Skeletal muscle cell (primary cell): ENCODE results near the gene AARSD1.
"Not testable (repeated sequence)": the region's sequence is repeated elsewhere in the genome, so short reads cannot be mapped to it uniquely, and the experiment has no call there.

Source experiments
- DNase-seq: peaks from one replicate; pipeline ENCODE4 v3.0.0-alpha.2; 2010; ENCODE audit warnings: low read depth
- H3K4me3 ChIP-seq: 2 replicates; pipeline ENCODE4 v1.5.1; 2011; ENCODE audit warnings: low read depth, mild to moderate bottlenecking, control low read depth, low read length, moderate library complexity

AARSD1 gene

DNA sequence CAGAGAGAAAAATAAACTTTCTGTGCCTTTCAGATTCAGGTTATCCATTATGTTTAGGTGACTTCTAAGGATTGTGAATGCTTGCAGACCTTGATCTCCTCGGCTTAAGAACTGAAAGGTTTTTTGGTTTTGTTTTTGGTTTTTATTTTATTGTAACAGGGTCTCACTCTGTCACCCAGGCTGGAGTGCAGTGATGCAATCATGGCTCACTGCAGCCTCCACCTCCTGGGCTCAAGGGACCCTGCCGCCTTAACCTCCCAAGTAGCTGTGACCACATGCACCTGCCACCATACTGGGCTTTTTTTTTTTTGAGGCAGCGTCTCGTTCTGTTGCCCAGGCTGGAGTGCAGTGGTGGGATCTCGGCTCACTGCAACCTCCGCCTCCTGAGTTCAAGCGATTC, 40.8 kb downstream of the AARSD1 start:
- not testable (repeated sequence) for DNase-seq

DNA sequence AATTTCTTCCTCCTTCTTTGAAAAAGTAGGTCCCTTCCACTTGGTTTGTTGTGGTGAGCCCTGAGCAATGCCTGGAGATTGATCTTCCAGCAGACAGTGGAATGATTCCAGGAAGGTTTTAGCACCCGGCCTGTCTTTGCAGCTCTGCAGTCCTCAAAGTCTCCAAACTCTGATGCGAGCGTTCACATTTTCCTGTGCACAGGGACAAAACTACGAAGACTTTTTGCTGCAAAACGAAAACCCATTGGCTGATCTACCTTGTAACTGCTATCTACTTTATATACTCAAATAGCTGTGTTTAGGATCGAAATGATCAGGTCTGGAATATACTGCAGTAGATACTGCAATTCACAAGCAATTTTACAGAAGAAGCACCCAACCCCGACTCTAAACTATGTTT, 42.0 kb downstream of the AARSD1 start:
- no peak overlapping the region for H3K4me3 ChIP-seq
- DNase-seq: no peak

More for the DNA sequence above, 40.8 kb downstream of the AARSD1 start:
- H3K4me3 ChIP-seq: not testable (repeated sequence)

DNA sequence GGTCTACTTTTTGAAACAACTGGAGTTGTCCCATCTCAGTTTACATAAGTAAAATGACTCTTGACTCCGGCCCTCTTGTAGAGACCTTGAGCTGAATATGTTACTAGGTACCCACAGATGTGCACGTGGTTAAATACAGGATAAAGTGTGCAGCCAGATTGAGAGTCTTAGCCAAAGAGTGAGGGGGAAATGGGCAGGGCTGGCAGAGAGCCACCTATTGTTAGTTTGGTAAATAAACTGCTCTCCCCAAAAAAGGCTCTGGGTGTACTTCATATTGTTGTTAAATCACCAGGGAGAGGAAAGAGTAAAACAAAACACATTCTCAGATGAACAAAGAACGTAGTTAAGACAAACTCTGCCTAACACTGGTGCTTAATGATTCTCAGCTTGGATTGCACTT, 43.3 kb downstream of the AARSD1 start:
- no peak overlapping the region for H3K4me3 ChIP-seq
- no peak for DNase-seq

DNA sequence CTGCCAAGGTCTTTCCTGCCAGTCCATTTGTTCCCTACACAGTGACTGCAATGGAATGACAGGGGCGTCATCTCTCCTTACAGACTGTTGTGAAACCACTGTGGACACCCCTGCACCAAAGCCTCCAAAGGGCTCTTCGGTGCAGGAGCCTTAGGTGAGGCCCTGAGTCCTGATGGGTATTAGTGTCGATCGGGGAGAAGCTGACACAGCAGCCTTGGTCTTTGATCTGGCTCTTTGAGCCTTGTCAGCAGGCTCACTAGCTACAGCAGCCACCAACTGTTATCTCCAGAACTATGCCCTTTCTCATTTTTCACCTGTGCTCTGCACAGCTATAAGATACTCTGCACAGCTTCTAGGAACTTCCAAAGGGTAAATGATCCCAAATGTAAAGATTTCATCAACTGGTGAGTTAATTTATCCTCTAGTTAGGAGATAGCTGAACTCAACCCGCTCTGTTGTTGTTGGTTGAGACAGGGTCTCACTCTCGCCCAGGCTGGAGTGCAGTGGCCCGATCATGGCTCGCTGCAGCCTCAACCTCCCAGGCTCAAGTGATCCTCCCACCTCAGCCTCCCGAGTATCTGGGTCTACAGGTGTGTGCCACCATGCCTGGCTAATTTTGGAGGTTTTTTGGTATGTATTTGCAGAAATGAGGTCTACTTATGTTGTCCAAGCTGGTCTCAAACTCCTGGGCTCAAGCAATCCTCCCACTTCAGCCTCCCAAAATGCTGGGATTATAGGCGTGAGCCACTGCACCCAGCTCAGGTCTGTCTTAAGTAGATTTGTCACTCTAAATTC, 44.0 kb downstream of the AARSD1 start:
- H3K4me3 ChIP-seq: no peak overlapping the region
- no peak for DNase-seq

DNA sequence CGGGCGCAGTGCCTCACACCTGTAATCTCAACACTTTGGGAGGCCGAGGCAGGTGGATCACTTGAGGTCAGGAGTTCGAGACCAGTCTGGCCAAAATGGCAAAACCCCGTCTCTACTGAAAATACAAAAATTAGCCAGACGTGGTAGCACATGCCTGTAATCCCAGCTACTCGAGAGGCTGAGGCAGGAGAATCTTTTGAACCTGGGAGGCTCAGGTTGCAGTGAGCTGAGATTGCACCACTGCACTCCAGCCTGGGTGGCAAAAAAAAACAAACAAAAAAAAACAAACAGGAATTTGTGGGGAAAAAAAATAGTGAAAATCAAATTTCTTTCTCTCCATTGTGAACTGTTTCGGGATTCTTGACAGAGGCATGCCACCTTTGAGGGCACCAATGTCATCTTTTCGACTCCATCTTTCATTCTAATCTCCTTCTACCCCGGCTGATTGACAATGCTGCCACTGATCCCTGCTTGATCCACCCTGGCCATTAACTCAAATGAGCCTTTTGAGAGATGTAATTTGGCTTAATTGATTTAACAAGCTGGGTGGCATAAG, 44.7 kb downstream of the AARSD1 start:
- DNase-seq, H3K4me3 ChIP-seq: not testable (repeated sequence)

DNA sequence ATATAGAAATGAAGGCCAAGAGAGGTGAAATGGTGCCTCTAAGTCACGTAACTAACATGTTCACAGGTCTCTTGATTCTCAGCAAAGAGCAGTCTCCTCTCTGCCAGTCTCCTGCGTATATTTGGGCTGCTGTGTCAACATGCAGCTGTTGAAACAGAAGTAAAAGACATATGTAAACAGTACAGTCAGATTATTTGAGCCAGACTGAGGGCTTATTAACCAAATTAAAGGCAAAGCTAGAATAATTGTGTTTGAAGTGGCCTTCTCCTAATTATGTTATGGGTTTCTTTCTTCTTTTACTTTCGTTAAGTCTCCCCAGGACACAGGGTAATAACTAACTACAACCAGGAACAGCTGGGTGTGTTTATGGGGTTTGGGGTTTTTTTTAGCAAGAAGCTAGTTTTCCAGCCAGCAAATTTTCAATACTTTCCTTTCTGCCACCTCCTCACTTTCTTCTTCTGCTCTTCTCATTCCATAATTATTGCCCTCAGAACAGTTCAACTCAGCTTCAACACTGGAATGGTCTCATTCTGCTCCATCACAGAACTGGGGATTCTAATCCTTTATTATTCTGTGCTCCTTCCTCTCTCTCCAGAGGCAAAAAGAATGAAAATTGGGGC, 45.2 kb downstream of the AARSD1 start:
- no peak for DNase-seq

DNA sequence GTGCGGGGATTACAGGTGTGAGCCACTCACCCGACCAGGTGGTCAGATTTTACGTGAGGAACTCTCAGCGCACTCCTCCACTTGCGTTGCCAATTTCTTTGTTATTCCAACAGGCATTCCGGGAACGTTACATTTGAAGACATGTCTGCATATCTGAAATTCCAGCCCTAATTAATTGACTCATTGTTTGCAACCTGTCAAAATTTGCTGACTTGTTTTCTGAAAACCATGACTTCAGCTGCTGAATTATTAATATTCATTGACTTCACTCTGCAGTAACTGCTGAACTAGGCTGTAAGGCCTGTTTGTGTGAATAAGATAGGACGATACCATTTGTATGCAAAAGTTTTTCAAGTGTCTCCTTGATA, 47.0 kb downstream of the AARSD1 start:
- no peak for DNase-seq
- H3K4me3 ChIP-seq: no peak overlapping the region

More for the DNA sequence above, 45.2 kb downstream of the AARSD1 start:
- no peak overlapping the region for H3K4me3 ChIP-seq

DNA sequence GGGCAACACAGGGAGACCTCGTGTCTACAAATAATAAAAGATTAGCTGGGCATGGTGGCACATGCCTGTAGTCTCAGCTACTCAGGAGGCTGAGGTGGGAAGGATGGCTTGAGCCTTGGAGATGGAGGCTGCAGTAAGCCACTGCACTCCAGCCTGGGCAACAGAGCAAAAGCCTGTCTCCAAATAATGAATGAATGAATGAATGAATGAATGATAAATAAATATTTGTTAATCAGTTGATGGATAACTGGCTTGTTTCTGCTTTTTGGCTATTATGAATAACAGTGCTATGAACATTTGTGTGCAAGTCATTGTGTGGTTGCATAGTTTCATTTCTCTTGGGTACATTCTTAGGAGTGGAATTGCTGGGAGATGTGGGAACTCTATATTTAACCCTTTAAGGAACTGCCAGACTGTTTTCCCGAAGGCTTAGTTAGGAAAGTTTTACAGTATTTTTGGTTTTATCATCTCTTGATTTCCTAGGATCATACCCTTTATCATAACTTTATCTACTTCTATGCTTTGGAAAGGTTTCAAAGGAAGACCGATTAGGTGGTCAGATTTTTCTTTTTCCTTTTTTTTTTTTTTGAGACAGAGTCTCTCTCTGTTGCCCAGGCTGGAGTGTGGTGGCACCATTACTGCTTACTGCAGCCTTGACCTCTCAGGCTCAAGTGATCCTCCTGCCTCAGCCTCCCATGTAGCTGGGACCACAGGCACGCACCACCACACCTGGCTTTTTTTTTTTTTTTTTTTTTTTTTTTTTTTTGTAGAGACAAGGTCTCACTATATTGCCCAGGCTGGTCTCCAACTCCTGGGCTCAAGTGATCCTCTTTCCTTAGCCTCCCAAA, 47.6 kb downstream of the AARSD1 start:
- H3K4me3 ChIP-seq: not testable (repeated sequence)

DNA sequence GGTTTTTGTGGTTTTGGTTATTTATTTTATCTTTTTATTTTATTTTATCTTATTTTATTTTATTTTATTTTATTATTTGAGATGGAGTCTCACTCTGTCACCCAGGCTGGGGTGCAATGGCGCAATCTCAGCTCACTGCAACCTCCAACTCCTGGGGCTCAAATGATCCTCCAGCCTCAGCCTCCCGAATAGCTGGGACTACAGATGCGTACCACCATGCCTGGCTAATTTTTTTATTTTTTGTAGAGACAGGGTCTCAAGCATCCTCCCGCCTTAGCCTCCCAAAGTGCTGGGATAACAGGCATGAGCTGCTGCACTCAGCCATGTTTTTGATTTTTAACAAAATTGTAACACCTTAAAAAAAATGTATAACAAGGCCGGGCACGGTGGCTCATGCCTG, 49.0 kb downstream of the AARSD1 start:
- not testable (repeated sequence) for DNase-seq, H3K4me3 ChIP-seq

More for the DNA sequence above, 47.6 kb downstream of the AARSD1 start:
- not testable (repeated sequence) for DNase-seq

DNA sequence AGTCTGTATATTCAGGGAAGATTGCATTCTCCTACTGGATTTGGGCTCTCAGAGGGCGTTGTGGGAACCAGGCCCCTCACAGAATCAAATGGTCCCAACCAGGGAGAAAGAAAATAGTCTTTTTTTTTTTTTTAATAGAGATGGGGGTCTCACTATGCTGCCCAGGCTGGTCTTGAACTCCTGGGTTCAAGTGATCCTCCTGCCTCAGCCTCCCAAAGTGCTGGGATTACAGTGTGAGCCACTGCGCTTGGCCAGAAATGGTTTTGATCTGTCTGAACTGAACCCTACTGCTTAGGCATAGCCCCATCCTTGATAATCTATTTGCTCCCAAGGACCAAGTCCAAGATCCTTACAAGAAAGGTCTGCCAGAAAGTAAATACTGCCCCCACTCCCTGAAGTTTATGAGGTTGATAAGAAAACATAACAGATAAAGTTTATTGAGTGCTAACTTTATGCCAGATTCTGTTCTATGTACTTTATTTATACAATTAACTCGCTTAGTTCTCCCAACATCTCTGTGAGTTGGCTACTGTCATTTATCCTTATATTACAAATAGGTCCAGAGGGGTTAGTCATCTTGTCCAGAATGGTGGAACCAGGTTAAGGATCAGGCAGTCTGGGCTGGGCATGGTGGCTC, 50.2 kb downstream of the AARSD1 start:
- DNase-seq: no peak
- no peak overlapping the region for H3K4me3 ChIP-seq

DNA sequence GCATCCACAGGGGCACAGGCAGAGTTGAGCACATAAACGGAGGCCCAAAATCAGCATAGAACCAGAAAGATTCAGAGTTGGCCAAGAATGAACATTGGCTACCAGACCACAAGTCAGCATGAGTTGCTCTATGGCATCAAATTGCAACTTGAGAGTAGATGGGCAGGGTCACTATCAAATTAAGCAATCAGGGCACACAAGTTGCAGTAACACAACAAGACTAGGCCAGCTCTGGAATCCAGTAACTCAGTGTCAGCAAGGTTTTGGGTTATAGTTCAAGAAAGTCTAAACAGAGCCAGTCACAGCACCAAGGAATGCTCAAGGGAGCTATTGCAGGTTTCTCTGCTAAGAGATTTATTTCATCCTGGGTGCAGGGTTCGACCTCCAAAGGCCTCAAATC, 50.7 kb downstream of the AARSD1 start:
- H3K4me3 ChIP-seq: no peak overlapping the region
- no peak for DNase-seq

DNA sequence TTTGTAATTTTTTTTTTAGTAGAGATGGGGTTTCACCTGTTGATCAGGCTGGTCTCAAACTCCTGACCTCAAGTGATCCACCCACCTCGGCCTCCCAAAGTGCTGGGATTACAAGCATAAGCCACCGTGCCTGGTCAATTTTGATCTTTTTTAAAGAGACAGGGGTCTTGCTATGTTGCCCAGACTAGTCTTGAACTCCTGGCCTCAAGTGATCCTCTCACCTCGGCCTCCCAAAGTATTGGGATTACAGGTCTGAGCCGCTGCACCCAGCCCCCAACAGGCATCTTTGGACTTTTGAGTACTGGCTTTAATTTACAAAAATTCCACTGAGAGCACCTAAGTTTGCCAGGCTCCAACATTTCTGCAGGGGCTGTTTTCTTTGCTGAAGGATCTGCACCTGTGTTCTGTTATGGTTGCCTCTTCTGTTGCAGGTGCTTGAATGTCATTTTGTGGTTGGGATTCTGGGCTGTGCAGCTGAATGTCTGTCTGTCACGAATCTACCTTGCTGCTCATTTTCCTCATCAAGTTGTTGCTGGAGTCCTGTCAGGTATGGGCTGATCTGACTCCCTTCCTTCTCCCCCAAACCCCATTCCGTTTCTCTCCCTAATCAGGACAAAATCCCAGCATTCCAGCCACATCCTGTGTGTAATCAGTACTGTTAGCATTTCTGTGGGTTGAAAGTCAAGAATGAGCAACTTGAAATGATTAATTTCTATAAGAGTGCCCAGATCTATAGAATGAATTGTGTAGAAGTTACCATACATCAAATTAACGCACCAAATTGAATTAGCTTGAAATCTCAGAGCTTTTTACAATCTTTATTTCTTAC, 55.2 kb downstream of the AARSD1 start:
- H3K4me3 ChIP-seq: no peak overlapping the region

DNA sequence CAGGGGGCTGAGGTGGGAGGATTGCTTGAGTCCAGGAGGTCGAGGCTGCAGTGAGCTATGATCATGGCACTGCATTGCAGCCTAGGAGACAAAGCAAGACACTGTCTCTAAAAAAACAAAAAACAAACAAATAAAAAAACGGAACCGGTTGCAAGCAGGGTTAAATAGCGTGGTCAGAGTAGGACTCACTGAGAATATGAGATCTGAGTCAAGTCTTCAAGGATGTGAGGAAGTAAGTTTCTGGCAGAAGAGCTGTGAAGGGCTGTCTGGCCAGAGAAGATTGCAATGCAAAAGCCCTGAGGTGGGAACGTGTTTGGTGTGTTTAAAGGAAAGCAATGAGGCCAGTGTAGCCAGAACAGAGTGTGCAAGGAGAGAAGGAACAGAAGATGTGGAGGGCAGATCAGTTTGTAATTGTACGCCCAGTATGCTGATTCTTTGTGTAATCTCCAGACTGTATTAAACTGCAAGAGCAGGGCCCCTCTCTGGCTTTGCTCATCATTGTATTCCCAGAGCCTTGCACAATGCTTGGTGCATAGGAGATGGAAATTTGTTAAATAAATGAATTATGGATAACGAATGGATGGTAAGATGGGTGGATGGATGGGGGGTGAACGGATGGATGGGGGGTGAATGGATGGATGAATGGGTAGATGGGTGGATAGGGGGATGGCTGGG, 57.3 kb downstream of the AARSD1 start:
- no peak overlapping the region for H3K4me3 ChIP-seq
- no peak for DNase-seq

More for the DNA sequence above, 55.2 kb downstream of the AARSD1 start:
- DNase-seq: no peak

DNA sequence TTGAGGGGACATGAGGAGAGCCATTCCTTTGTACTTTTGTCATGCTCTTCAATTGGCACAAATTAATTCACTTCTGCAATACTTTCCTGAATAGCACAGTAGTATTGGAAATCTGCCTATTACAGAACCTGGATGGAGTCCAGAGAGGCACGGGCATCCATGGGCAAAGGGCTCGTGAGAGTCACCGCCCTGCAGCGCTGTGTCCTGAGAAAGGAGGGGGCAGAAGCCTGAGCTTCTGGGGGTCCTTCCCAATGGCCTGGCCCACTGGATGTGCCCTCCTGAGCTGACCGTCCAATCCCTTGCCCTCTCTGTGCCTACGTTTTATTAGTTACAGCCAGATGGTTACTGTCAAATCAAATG, 60.2 kb downstream of the AARSD1 start:
- no peak overlapping the region for H3K4me3 ChIP-seq

DNA sequence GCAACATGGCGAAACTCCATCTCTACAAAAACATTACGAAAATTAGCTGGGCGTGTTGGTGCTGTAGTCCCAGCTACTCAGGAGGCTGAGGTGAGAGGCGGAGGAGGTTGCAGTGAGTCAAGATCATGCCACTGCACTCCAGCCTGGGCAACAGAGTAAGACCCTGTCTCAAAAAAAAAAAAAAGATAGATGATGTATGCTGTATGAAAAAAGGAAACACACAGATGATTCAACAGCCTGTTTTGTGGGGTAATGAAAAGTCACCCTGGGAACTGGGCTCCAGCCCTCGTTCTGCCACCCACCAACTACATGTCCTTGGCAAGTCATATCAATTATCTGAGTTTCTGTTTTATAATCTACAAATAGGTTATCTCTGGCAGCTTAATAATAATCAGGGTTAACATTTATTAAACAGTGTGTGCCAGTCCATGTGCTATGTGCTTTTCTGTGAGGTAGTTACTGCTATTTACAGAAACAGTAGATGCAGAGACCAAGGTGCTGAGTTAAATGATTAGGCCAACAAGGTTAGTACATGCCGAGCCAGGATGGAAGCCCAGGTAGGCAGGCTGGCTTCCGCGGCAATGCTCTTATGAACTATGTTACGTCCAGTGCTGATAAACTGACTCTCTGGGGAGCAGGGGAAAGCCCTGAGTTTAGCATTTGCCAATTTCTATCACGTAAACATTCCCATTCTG, 62.6 kb downstream of the AARSD1 start:
- DNase-seq: no peak
- no peak overlapping the region for H3K4me3 ChIP-seq

More for the DNA sequence above, 60.2 kb downstream of the AARSD1 start:
- DNase-seq: no peak
